Ovary (tissue), 3 donors: ENCODE results near the gene VSIG10.

Source experiments
- CTCF ChIP-seq, 3 donors: fragments of 450-650 bp in 2 of 3; fragments of 200-600 bp in 1 of 3; IDR thresholded peaks; one replicate each; pipeline versions ENCODE4 v1.5.1 to v1.8.0; 2016 to 2022; ENCODE audit warnings: antibody characterized with exemption in 3 of 3, mild to moderate bottlenecking in 1 of 3
- POLR2A ChIP-seq: fragments of 450-650 bp; IDR thresholded peaks from one replicate; pipeline ENCODE4 v1.6.1; 2017; ENCODE audit warnings: antibody characterized with exemption, mild to moderate bottlenecking, moderate library complexity
- donor health status: DM: no; HTN: no; CAD: no.

GRCh38 chr12:118034429-118035189 is 69.2 kb downstream of the VSIG10 start:
- no peak for TF ChIP-seq POLR2A
- TF ChIP-seq CTCF (IDR thresholded peaks at IDR 0.05) = no peak
